DND-41 (cell line): Measurements from ENCODE around the gene HAUS1.
"Not testable (repeated sequence)": the region's sequence is repeated elsewhere in the genome, so short reads cannot be mapped to it uniquely, and the experiment has no call there.

Experiments used
- ATAC-seq: fragments of 200-7000 bp; cut with Tn5 transposase; 3 replicates; pipeline ENCODE4 v1.9.1; 2021; ENCODE audit warnings: low read depth; ENCODE audit not compliant: insufficient read depth
- DNase-seq: peaks from one replicate; pipeline ENCODE4 v3.0.0-alpha.2; 2020
- H2AFZ ChIP-seq: 2 replicates; pipeline ENCODE4 v1.6.0; 2012; ENCODE audit warnings: low read depth, low read length
- H3K27ac ChIP-seq: 2 replicates; pipeline ENCODE4 v1.5.1; 2012; ENCODE audit warnings: low read length, inconsistent platforms
- H3K27me3 ChIP-seq: fragments of 200-600 bp; sonication (generic); 2 replicates; pipeline ENCODE4 v1.6.0; 2012; ENCODE audit warnings: low read length, mild to moderate bottlenecking, inconsistent platforms; ENCODE audit not compliant: insufficient read depth, poor library complexity
- H3K36me3 ChIP-seq: 2 replicates; pipeline ENCODE4 v1.5.1; 2012; ENCODE audit warnings: low read length, inconsistent platforms; ENCODE audit not compliant: insufficient read depth
- H3K4me1 ChIP-seq: 2 replicates; pipeline ENCODE4 v1.5.1; 2012; ENCODE audit warnings: mild to moderate bottlenecking, low read length; ENCODE audit not compliant: insufficient read depth
- H3K4me2 ChIP-seq: 2 replicates; pipeline ENCODE4 v1.6.0; 2012; ENCODE audit warnings: mild to moderate bottlenecking, moderate library complexity, low read length, inconsistent platforms; ENCODE audit not compliant: insufficient read depth
- H3K4me3 ChIP-seq, 2 experiments: fragments of 200-600 bp in 1 of 2; shearing (Covaris generic) in 1 of 2; 2 replicates each; pipeline ENCODE4 v1.5.1; 2012 to 2016; ENCODE audit warnings: inconsistent platforms in 2 of 2, low read length in 2 of 2, mild to moderate bottlenecking in 2 of 2, low read depth in 1 of 2, moderate library complexity in 1 of 2
- H3K79me2 ChIP-seq: 2 replicates; pipeline ENCODE4 v1.6.0; 2012; ENCODE audit warnings: low read length, inconsistent platforms; ENCODE audit not compliant: insufficient read depth
- H3K9ac ChIP-seq: 2 replicates; pipeline ENCODE4 v1.6.0; 2012; ENCODE audit warnings: low read depth, mild to moderate bottlenecking, inconsistent platforms, low read length, moderate library complexity
- H3K9me3 ChIP-seq: 2 replicates; pipeline ENCODE4 v1.5.1; 2012; ENCODE audit warnings: low read length, moderate library complexity, mild to moderate bottlenecking, inconsistent platforms; ENCODE audit not compliant: insufficient read depth, severe bottlenecking
- H4K20me1 ChIP-seq: 2 replicates; pipeline ENCODE4 v1.6.0; 2012; ENCODE audit warnings: low read length; ENCODE audit not compliant: insufficient read depth
- EZH2 ChIP-seq: IDR thresholded peaks from 3 replicates; pipeline ENCODE4 v1.6.1; 2012; ENCODE audit warnings: borderline replicate concordance, low read depth, mild to moderate bottlenecking, moderate library complexity, low read length, inconsistent platforms; ENCODE audit not compliant: severe bottlenecking
- TF ChIP-seq, protein P1 (sequence below): IDR thresholded peaks from 2 replicates; pipeline ENCODE4 v1.5.1; 2012; ENCODE audit warnings: borderline replicate concordance, low read length, moderate library complexity, mild to moderate bottlenecking; ENCODE audit not compliant: poor library complexity, severe bottlenecking; ENCODE audit errors: extremely low read depth

The HAUS1 gene

DNA sequence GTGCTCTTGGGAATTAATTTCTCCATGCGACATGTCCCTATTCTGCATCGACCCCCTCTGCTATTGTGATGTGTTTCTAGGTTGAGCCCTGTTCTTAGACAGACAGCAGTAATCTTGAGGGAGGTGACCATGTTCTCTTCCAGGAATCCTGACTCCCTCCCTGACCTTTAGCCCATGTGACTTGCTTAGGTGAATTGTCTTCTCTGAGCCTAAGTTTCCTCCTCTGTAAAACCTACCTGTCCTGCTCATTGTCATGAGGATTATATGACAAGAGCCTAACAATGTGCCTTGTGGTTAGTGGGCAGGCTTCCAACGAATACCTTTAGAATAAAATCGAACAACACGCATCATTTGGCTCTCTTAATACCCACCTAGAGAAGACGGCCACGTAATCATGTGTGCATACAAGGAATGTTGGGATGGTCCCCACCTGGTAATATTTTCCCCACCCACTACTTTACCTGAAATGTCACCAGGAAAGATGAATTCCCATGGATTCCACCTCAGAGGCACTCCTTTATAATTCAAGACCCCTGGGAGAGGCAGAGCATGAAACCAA lies 59.8 kb downstream of the HAUS1 start:
- DNase-seq (no peak), ATAC-seq (no peak)
- Histone ChIP-seq H4K20me1 (no peaks in the 10 kb centered on the region), H3K27me3 (no peaks in the 10 kb centered on the region), H2AFZ (no peak overlapping the region), H3K4me3 (no peak overlapping the region), H3K9me3 (no peaks in the 10 kb centered on the region), H3K27ac (no peak overlapping the region), H3K4me2 (no peak overlapping the region), H3K36me3 (no peaks in the 10 kb centered on the region), H3K9ac (no peak overlapping the region), H3K79me2 (no peaks in the 10 kb centered on the region), H3K4me1 (no peaks in the 10 kb centered on the region; the same call in 1 of the 2 replicates)
- TF ChIP-seq, protein P1, sequence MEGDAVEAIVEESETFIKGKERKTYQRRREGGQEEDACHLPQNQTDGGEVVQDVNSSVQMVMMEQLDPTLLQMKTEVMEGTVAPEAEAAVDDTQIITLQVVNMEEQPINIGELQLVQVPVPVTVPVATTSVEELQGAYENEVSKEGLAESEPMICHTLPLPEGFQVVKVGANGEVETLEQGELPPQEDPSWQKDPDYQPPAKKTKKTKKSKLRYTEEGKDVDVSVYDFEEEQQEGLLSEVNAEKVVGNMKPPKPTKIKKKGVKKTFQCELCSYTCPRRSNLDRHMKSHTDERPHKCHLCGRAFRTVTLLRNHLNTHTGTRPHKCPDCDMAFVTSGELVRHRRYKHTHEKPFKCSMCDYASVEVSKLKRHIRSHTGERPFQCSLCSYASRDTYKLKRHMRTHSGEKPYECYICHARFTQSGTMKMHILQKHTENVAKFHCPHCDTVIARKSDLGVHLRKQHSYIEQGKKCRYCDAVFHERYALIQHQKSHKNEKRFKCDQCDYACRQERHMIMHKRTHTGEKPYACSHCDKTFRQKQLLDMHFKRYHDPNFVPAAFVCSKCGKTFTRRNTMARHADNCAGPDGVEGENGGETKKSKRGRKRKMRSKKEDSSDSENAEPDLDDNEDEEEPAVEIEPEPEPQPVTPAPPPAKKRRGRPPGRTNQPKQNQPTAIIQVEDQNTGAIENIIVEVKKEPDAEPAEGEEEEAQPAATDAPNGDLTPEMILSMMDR: no peak
- TF ChIP-seq EZH2: no peak

DNA sequence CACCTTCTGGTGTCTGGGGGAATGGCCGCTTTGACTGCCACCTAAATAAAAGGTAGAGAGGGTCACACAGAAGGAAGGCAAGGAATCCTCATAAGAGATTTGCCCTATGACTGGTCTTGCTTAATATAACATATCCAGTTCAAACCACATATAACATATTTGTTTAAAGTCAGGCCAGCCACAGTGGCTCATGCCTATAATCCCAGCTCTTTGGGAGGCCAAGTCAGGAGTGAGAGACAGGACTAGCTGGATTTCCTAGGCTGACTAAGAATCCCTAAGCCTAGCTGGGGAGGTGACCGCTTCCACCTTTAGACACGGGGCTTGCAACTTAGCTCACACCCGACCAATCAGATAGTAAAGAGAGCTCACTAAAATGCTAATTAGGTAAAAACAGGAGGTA lies 60.3 kb downstream of the HAUS1 start:
- not testable (repeated sequence) for H3K9ac ChIP-seq, H3K4me2 ChIP-seq, H3K27ac ChIP-seq, H3K79me2 ChIP-seq, H4K20me1 ChIP-seq, ATAC-seq, H3K9me3 ChIP-seq, H3K4me1 ChIP-seq, H2AFZ ChIP-seq, DNase-seq, H3K27me3 ChIP-seq, H3K36me3 ChIP-seq, H3K4me3 ChIP-seq

DNA sequence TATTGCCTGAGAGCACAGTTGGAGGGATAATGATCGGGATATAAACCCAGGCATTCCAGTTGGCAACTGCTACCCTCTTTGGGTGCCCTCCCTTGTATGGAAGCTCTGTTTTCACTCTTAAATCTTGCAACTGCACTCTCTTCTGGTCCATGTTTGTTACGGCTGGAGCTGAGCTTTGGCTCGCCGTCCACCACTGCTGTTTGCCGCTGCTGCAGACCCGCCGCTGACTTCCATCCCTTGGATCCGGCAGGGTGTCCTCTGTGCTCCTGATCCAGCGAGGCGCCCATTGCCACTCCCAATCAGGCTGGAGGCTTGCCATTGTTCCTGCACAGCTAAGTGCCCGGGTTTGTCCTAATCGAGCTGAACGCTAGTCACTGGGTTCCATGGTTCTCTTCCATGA lies 60.7 kb downstream of the HAUS1 start:
- Histone ChIP-seq H3K36me3 (no peaks in the 10 kb centered on the region), H3K9me3 (no peaks in the 10 kb centered on the region), H3K27ac (no peak overlapping the region), H3K9ac (no peak overlapping the region), H2AFZ (no peak overlapping the region), H3K4me3 (no peak overlapping the region), H3K79me2 (no peaks in the 10 kb centered on the region), H3K27me3 (no peaks in the 10 kb centered on the region), H3K4me1 (no peaks in the 10 kb centered on the region; the same call in 1 of the 2 replicates), H4K20me1 (no peaks in the 10 kb centered on the region), H3K4me2 (no peak overlapping the region)
- DNase-seq: no peak
- TF ChIP-seq, protein P1: no peak
- TF ChIP-seq EZH2: no peak
- ATAC-seq: no peak

DNA sequence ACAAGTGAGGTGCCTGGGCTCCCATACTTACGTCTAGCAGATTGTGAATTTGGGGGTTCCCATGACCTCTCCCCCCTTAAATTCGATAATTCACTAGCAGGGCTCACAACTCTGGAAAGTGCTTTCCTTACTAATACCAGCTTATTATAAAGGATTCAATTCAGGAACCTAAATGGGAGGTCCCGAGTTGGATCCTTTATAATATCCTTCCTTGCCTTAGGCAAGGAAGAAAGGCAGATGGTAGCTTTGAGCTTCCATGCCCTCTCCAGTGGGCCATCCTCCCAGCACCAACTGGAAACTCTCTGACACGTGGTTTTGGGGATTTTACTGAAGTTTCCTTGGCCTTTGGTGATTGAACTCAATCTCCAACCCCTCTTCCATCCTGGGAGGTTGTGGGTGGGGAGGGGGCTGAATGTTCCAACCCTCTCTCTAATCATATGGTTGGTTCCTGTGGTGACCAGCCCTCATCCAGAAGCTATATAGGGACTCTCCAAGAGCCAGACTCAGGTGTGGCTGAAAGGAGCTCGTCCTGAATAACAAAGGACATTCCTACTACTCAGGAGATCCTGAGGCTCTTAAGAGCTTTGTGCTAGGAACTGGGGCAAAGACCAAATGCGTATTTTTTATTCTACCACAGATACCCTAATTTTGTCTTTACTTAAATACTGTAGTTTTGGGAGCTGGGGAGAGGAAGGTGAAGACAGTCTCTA lies 62.2 kb downstream of the HAUS1 start:
- no peaks in the 10 kb centered on the region for H3K9me3 ChIP-seq
- H4K20me1 ChIP-seq: no peaks in the 10 kb centered on the region
- H3K27me3 ChIP-seq: no peaks in the 10 kb centered on the region
- ATAC-seq: no peak
- H2AFZ ChIP-seq: no peak overlapping the region
- no peak overlapping the region for H3K27ac ChIP-seq
- no peaks in the 10 kb centered on the region for H3K36me3 ChIP-seq
- H3K4me1 ChIP-seq: no peaks in the 10 kb centered on the region
- no peak for DNase-seq
- no peak overlapping the region for H3K9ac ChIP-seq
- TF ChIP-seq EZH2: no peak
- TF ChIP-seq, protein P1: no peak
- H3K4me2 ChIP-seq: no peak overlapping the region
- no peaks in the 10 kb centered on the region for H3K79me2 ChIP-seq
- no peak overlapping the region for H3K4me3 ChIP-seq
